AG20443 (cell line): Measurements from ENCODE around the gene SLIT3.
A peak's percentile ranks its signal among the peaks of the same experiment; 100 is the strongest.

ENCODE experiments used
- DNase-seq: peaks from one replicate; pipeline ENCODE4 v3.0.0; 2012; ENCODE audit warnings: low spot score, mixed read lengths

SLIT3 gene

GRCh38 chr5:169104937-169105494, 195.9 kb downstream of the SLIT3 start:
- no peak for DNase-seq

- DNase-seq: no peak
These were observed 197.3 kb downstream of the SLIT3 start for GRCh38 chr5:169103586-169104181.

- DNase-seq: no peak
These were observed 199.0 kb downstream of the SLIT3 start for GRCh38 chr5:169101966-169102365.

- DNase-seq: peak; percentile 83
These were observed 200.2 kb downstream of the SLIT3 start for GRCh38 chr5:169100735-169101075.

GRCh38 chr5:169099801-169100734, 200.9 kb downstream of the SLIT3 start:
- DNase-seq: peak; percentile 38

- DNase-seq: no peak
These were observed 202.4 kb downstream of the SLIT3 start for GRCh38 chr5:169098331-169099121.

GRCh38 chr5:169097374-169098326, 203.3 kb downstream of the SLIT3 start:
- peak; percentile 58 for DNase-seq

GRCh38 chr5:169095976-169096375, 205.0 kb downstream of the SLIT3 start:
- no peak for DNase-seq

- DNase-seq: no peak
These were observed 205.5 kb downstream of the SLIT3 start for GRCh38 chr5:169095410-169095960.

GRCh38 chr5:169094586-169095409, 206.1 kb downstream of the SLIT3 start:
- DNase-seq: peak; percentile 84

GRCh38 chr5:169091396-169091980, 209.5 kb downstream of the SLIT3 start:
- no peak for DNase-seq

GRCh38 chr5:169089343-169089742, 211.6 kb downstream of the SLIT3 start:
- DNase-seq: no peak

- no peak for DNase-seq
These were observed 212.8 kb downstream of the SLIT3 start for GRCh38 chr5:169088028-169088725.

GRCh38 chr5:169085636-169086035, 215.3 kb downstream of the SLIT3 start:
- DNase-seq: no peak

GRCh38 chr5:169085212-169085611, 215.7 kb downstream of the SLIT3 start:
- DNase-seq: no peak

GRCh38 chr5:169084775-169085174, 216.2 kb downstream of the SLIT3 start:
- DNase-seq: no peak

GRCh38 chr5:169083394-169084018, 217.4 kb downstream of the SLIT3 start:
- no peak for DNase-seq

GRCh38 chr5:169081000-169081724, 219.8 kb downstream of the SLIT3 start:
- DNase-seq: no peak
